ENCODE results near the gene SAMD3.
A peak's percentile ranks its signal among the peaks of the same experiment; 100 is the strongest.
"Not testable (repeated sequence)": the region's sequence is repeated elsewhere in the genome, so short reads cannot be mapped to it uniquely, and the experiment has no call there.

Gene SAMD3

DNA sequence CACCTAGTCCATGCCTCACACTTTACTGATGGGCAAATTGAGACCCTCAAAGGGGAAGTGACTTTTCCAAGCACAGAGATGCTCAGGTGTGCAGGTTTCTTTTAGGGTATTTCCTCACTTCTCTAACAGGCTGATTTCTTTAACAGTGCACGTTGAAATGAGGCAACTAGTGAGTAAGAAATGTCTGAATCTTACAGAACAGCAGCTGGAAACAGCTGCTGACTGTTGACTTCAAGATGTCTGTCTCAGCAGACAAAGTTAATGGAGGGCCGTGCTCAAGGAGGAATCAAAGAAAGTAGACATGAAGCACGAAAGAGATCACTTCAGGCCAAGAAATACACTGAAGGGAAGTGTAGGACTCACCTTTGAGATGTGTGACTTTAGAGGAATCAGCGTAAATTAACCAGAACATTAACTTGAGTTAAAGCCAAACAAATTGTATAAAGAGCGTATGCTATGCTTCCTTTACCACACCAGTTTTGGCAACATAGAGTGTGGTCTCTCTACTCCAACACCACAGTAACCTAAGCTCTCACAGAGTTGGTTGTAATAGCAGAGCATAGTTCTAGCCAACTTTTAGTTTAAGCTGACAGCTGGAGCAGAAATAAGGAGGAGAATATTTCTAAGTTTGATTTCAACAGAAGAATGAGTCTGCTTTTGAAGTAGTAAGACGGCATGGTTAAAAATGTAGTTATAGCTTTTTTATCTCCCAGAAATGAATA is 60.9 kb downstream of the SAMD3 start:
- Histone ChIP-seq H3K9me3 (ENCODE audit: control insufficient read depth, low read length) (no peaks in the 10 kb centered on the region), H3K27ac (ENCODE audit: insufficient read depth, low read length, poor library complexity, severe bottlenecking) (no peak overlapping the region), H3K27me3 (replicated peaks; ENCODE audit: control insufficient read depth, insufficient read depth, low read length, poor library complexity, severe bottlenecking) (no peaks in the 10 kb centered on the region), H3K4me3 (ENCODE audit: insufficient read depth, low read depth, low read length, poor library complexity, severe bottlenecking) (no peak overlapping the region), H3K36me3 (ENCODE audit: control insufficient read depth, insufficient read depth, low read length) (peaks cover 8% of the 10 kb centered on the region), H3K4me1 (ENCODE audit: control insufficient read depth, insufficient read depth, low read length, poor library complexity, severe bottlenecking) (no peaks in the 10 kb centered on the region)
- DNase-seq = no peak

DNA sequence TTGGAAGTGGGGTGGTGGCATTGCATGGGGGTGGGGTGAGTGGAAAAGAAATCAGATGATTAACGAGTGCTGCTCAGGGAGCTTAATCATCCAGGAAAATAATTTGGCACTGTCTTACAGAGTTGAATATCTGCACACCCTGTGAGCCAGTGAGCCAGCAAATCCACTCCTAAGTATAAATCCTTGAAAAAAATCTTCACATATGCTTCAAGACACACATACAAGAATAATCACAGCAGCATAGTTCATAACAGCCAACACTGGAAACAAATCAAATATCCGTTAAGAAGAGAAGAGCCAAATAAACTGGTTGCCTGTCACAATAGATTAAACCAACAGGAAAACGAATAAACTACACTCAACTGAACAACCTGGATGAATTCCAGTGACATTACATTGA is 62.8 kb downstream of the SAMD3 start:
- Histone ChIP-seq H3K27ac (ENCODE audit: insufficient read depth, low read length, poor library complexity, severe bottlenecking) (no peak overlapping the region), H3K9me3 (ENCODE audit: control insufficient read depth, low read length) (no peaks in the 10 kb centered on the region), H3K4me3 (ENCODE audit: insufficient read depth, low read depth, low read length, poor library complexity, severe bottlenecking) (no peak overlapping the region), H3K4me1 (ENCODE audit: control insufficient read depth, insufficient read depth, low read length, poor library complexity, severe bottlenecking) (no peaks in the 10 kb centered on the region), H3K27me3 (replicated peaks; ENCODE audit: control insufficient read depth, insufficient read depth, low read length, poor library complexity, severe bottlenecking) (no peaks in the 10 kb centered on the region), H3K36me3 (ENCODE audit: control insufficient read depth, insufficient read depth, low read length) (peaks cover 8% of the 10 kb centered on the region)
- DNase-seq = no peak

- peaks cover 3% of the 10 kb centered on the region for H3K36me3 ChIP-seq (ENCODE audit: control insufficient read depth, insufficient read depth, low read length)
- H3K27ac ChIP-seq (ENCODE audit: insufficient read depth, low read length, poor library complexity, severe bottlenecking) = no peak overlapping the region
- no peak overlapping the region for H3K4me3 ChIP-seq (ENCODE audit: insufficient read depth, low read depth, low read length, poor library complexity, severe bottlenecking)
- DNase-seq = no peak
- no peaks in the 10 kb centered on the region for H3K27me3 ChIP-seq (replicated peaks; ENCODE audit: control insufficient read depth, insufficient read depth, low read length, poor library complexity, severe bottlenecking)
- H3K9me3 ChIP-seq (ENCODE audit: control insufficient read depth, low read length) = no peaks in the 10 kb centered on the region
- H3K4me1 ChIP-seq (ENCODE audit: control insufficient read depth, insufficient read depth, low read length, poor library complexity, severe bottlenecking) = no peaks in the 10 kb centered on the region
These were observed 64.2 kb downstream of the SAMD3 start for GRCh38 chr6:130158548-130158947.

- H3K9me3 ChIP-seq (ENCODE audit: control insufficient read depth, low read length) = no peaks in the 10 kb centered on the region
- no peaks in the 10 kb centered on the region for H3K4me1 ChIP-seq (ENCODE audit: control insufficient read depth, insufficient read depth, low read length, poor library complexity, severe bottlenecking)
- no peak overlapping the region for H3K27ac ChIP-seq (ENCODE audit: insufficient read depth, low read length, poor library complexity, severe bottlenecking)
- H3K4me3 ChIP-seq (ENCODE audit: insufficient read depth, low read depth, low read length, poor library complexity, severe bottlenecking) = no peak overlapping the region
- DNase-seq = no peak
- no peaks in the 10 kb centered on the region for H3K27me3 ChIP-seq (replicated peaks; ENCODE audit: control insufficient read depth, insufficient read depth, low read length, poor library complexity, severe bottlenecking)
- peaks cover 5% of the 10 kb centered on the region for H3K36me3 ChIP-seq (ENCODE audit: control insufficient read depth, insufficient read depth, low read length)
These were observed 64.7 kb downstream of the SAMD3 start for GRCh38 chr6:130158056-130158455.

- no peaks in the 10 kb centered on the region for H3K27me3 ChIP-seq (replicated peaks; ENCODE audit: control insufficient read depth, insufficient read depth, low read length, poor library complexity, severe bottlenecking)
- no peaks in the 10 kb centered on the region for H3K4me1 ChIP-seq (ENCODE audit: control insufficient read depth, insufficient read depth, low read length, poor library complexity, severe bottlenecking)
These were observed 65.8 kb downstream of the SAMD3 start for GRCh38 chr6:130156908-130157307.

DNA sequence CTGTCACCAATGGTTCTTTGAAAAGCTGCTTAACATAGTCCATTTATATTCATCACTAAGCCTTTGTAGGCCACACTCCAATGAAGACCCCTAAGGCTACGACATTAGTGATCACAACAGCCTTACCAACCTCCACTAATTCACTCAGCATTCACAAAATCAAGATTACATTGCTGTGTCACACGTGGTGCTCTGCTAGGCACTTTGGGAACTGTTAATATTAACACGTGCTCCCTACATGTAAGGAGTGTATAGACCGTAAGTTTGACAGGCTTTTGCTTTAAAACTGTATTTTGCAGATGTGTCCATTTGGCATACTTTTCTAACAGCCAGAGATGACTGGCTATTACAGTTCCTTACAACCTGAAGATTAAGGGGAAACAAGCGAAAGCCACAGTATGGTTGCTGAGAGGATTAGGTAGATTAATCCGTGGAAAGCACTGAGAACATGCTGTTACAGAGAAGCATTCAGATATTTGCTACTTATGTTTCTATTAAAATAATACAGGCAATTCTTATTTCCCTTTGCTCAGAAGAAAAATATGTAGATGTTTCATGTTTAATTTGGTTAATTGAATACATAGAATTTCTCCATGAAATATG is 69.7 kb downstream of the SAMD3 start:
- H3K9me3 ChIP-seq (ENCODE audit: control insufficient read depth, low read length) = no peaks in the 10 kb centered on the region
- no peaks in the 10 kb centered on the region for H3K27me3 ChIP-seq (replicated peaks; ENCODE audit: control insufficient read depth, insufficient read depth, low read length, poor library complexity, severe bottlenecking)
- peaks cover 9% of the 10 kb centered on the region for H3K36me3 ChIP-seq (ENCODE audit: control insufficient read depth, insufficient read depth, low read length)
- H3K27ac ChIP-seq (ENCODE audit: insufficient read depth, low read length, poor library complexity, severe bottlenecking) = no peak overlapping the region
- no peak overlapping the region for H3K4me3 ChIP-seq (ENCODE audit: insufficient read depth, low read depth, low read length, poor library complexity, severe bottlenecking)
- no peaks in the 10 kb centered on the region for H3K4me1 ChIP-seq (ENCODE audit: control insufficient read depth, insufficient read depth, low read length, poor library complexity, severe bottlenecking)
- DNase-seq = no peak

More at GRCh38 chr6:130156908-130157307, 65.8 kb downstream of the SAMD3 start:
- Histone ChIP-seq H3K9me3 (ENCODE audit: control insufficient read depth, low read length) (no peaks in the 10 kb centered on the region), H3K27ac (ENCODE audit: insufficient read depth, low read length, poor library complexity, severe bottlenecking) (no peak overlapping the region), H3K36me3 (ENCODE audit: control insufficient read depth, insufficient read depth, low read length) (peaks cover 9% of the 10 kb centered on the region), H3K4me3 (ENCODE audit: insufficient read depth, low read depth, low read length, poor library complexity, severe bottlenecking) (no peak overlapping the region)
- no peak for DNase-seq

GRCh38 chr6:130150906-130151305 is 71.8 kb downstream of the SAMD3 start:
- Histone ChIP-seq H3K27ac (ENCODE audit: insufficient read depth, low read length, poor library complexity, severe bottlenecking) (no peak overlapping the region), H3K4me1 (ENCODE audit: control insufficient read depth, insufficient read depth, low read length, poor library complexity, severe bottlenecking) (no peaks in the 10 kb centered on the region), H3K9me3 (ENCODE audit: control insufficient read depth, low read length) (no peaks in the 10 kb centered on the region), H3K36me3 (ENCODE audit: control insufficient read depth, insufficient read depth, low read length) (peaks cover 9% of the 10 kb centered on the region), H3K27me3 (replicated peaks; ENCODE audit: control insufficient read depth, insufficient read depth, low read length, poor library complexity, severe bottlenecking) (no peaks in the 10 kb centered on the region), H3K4me3 (ENCODE audit: insufficient read depth, low read depth, low read length, poor library complexity, severe bottlenecking) (no peak overlapping the region)
- DNase-seq = no peak

GRCh38 chr6:130149016-130149415 is 73.7 kb downstream of the SAMD3 start:
- peaks cover 15% of the 10 kb centered on the region for H3K36me3 ChIP-seq (ENCODE audit: control insufficient read depth, insufficient read depth, low read length)
- not testable (repeated sequence) for H3K4me3 ChIP-seq (ENCODE audit: insufficient read depth, low read depth, low read length, poor library complexity, severe bottlenecking); H3K4me1 ChIP-seq (ENCODE audit: control insufficient read depth, insufficient read depth, low read length, poor library complexity, severe bottlenecking); DNase-seq; H3K27me3 ChIP-seq (replicated peaks; ENCODE audit: control insufficient read depth, insufficient read depth, low read length, poor library complexity, severe bottlenecking); H3K9me3 ChIP-seq (ENCODE audit: control insufficient read depth, low read length); H3K27ac ChIP-seq (ENCODE audit: insufficient read depth, low read length, poor library complexity, severe bottlenecking)

- Histone ChIP-seq H3K27ac (ENCODE audit: insufficient read depth, low read length, poor library complexity, severe bottlenecking) (no peak overlapping the region), H3K4me3 (ENCODE audit: insufficient read depth, low read depth, low read length, poor library complexity, severe bottlenecking) (no peak overlapping the region), H3K36me3 (ENCODE audit: control insufficient read depth, insufficient read depth, low read length) (peaks cover 17% of the 10 kb centered on the region), H3K27me3 (replicated peaks; ENCODE audit: control insufficient read depth, insufficient read depth, low read length, poor library complexity, severe bottlenecking) (no peaks in the 10 kb centered on the region), H3K4me1 (ENCODE audit: control insufficient read depth, insufficient read depth, low read length, poor library complexity, severe bottlenecking) (no peaks in the 10 kb centered on the region), H3K9me3 (ENCODE audit: control insufficient read depth, low read length) (no peaks in the 10 kb centered on the region)
- peak in 1 of 3 donors; percentile 3 for DNase-seq
These were observed 74.6 kb downstream of the SAMD3 start for GRCh38 chr6:130148181-130148580.

DNA sequence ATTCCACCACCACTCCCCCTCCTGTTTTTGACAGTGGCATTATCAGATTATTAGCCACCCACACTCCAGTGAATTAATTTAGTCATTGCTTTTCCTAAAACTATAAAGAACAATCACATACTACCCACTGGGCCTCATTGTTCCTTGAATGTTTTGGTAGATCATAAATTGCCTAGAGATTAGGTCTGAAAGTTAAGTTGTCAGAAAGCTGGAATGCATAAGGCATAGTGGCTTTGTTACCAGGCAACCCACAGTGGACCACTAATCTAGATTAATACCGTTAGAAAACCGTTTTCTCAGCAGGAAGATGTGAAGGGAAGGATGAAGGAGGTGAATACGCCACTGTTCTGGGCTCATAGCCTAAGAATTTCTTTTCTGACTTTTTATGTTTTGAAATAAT is 75.6 kb downstream of the SAMD3 start:
- Histone ChIP-seq H3K27me3 (replicated peaks; ENCODE audit: control insufficient read depth, insufficient read depth, low read length, poor library complexity, severe bottlenecking) (no peaks in the 10 kb centered on the region), H3K27ac (ENCODE audit: insufficient read depth, low read length, poor library complexity, severe bottlenecking) (no peak overlapping the region), H3K4me1 (ENCODE audit: control insufficient read depth, insufficient read depth, low read length, poor library complexity, severe bottlenecking) (no peaks in the 10 kb centered on the region), H3K4me3 (ENCODE audit: insufficient read depth, low read depth, low read length, poor library complexity, severe bottlenecking) (no peak overlapping the region), H3K36me3 (ENCODE audit: control insufficient read depth, insufficient read depth, low read length) (peaks cover 17% of the 10 kb centered on the region), H3K9me3 (ENCODE audit: control insufficient read depth, low read length) (no peaks in the 10 kb centered on the region)
- DNase-seq = no peak
